ENCODE results near the gene RCL1.

Gene RCL1

GRCh38 chr9:4873066-4873465 is 80.3 kb downstream of the RCL1 start:
- Histone ChIP-seq H3K4me1 (peaks cover 0 to 67% (median 11%) of the 10 kb centered on the region in 4 donors), H3K4me3 (no peak overlapping the region), H3K27me3 (no peaks in the 10 kb centered on the region), H3K27ac (peak overlapping the region; percentile 76 to 77), H3K9me3 (no peaks in the 10 kb centered on the region), H3K36me3 (peaks cover 0 to 9% (median 0%) of the 10 kb centered on the region in 3 donors)
- intact Hi-C loops (cut with DNase I; ENCODE audit: low total_unique reads): no loop called here
- peak; percentile 63 to 91 for DNase-seq
- no peak for TF ChIP-seq CTCF (IDR thresholded peaks at IDR 0.05)

GRCh38 chr9:4875559-4875958 is 82.8 kb downstream of the RCL1 start:
- Histone ChIP-seq H3K27ac (no peak overlapping the region), H3K4me1 (peaks cover 0 to 82% (median 20%) of the 10 kb centered on the region in 4 donors), H3K27me3 (no peaks in the 10 kb centered on the region), H3K9me3 (no peaks in the 10 kb centered on the region), H3K4me3 (no peak overlapping the region), H3K36me3 (peaks cover 0 to 9% (median 0%) of the 10 kb centered on the region in 3 donors)
- DNase-seq: no peak
- intact Hi-C loops (cut with DNase I; ENCODE audit: low total_unique reads): no loop called here
- no peak for TF ChIP-seq CTCF (IDR thresholded peaks at IDR 0.05)

- H3K9me3 ChIP-seq: no peaks in the 10 kb centered on the region
- DNase-seq: no peak
- no peak overlapping the region for H3K4me3 ChIP-seq
- no peaks in the 10 kb centered on the region for H3K27me3 ChIP-seq
- H3K4me1 ChIP-seq: peaks cover 0 to 58% (median 11%) of the 10 kb centered on the region in 4 donors
- H3K36me3 ChIP-seq: peaks cover 0 to 9% (median 0%) of the 10 kb centered on the region in 3 donors
- intact Hi-C loops (cut with DNase I; ENCODE audit: low total_unique reads): no loop called here
- peak overlapping the region; percentile 6 to 38 for H3K27ac ChIP-seq
- no peak for TF ChIP-seq CTCF (IDR thresholded peaks at IDR 0.05)
These were observed 86.4 kb downstream of the RCL1 start for GRCh38 chr9:4879115-4879558.

- no peak overlapping the region for H3K27ac ChIP-seq
- no peak overlapping the region for H3K4me3 ChIP-seq
- intact Hi-C loops (cut with DNase I; ENCODE audit: low total_unique reads): no loop called here
These were observed 90.7 kb downstream of the RCL1 start for GRCh38 chr9:4883326-4883873.

GRCh38 chr9:4886698-4887097 is 94.0 kb downstream of the RCL1 start:
- Histone ChIP-seq H3K4me1 (peaks cover 0 to 66% (median 14%) of the 10 kb centered on the region in 4 donors), H3K4me3 (no peak overlapping the region), H3K9me3 (no peaks in the 10 kb centered on the region), H3K27me3 (no peaks in the 10 kb centered on the region), H3K36me3 (peaks cover 0 to 8% (median 6%) of the 10 kb centered on the region in 3 donors), H3K27ac (peak overlapping the region; percentile 61 to 70)
- no peak for TF ChIP-seq CTCF (IDR thresholded peaks at IDR 0.05)
- no peak for DNase-seq
- intact Hi-C loops (cut with DNase I; ENCODE audit: low total_unique reads): no loop called here

More at GRCh38 chr9:4883326-4883873, 90.7 kb downstream of the RCL1 start:
- no peak for TF ChIP-seq CTCF (IDR thresholded peaks at IDR 0.05)
- Histone ChIP-seq H3K4me1 (peaks cover 0 to 56% (median 19%) of the 10 kb centered on the region in 4 donors), H3K9me3 (no peaks in the 10 kb centered on the region), H3K36me3 (peaks cover 0 to 8% (median 6%) of the 10 kb centered on the region in 3 donors), H3K27me3 (no peaks in the 10 kb centered on the region)
- no peak for DNase-seq
